Heart right ventricle (tissue), 16 donors: Measurements from ENCODE around the gene RAB11B. TPM values are rescaled to one million over a fixed set of nuclear protein-coding genes. Genes with fewer than 3 reads are reported as not detected.

ENCODE experiments used
- ATAC-seq, 8 donors: fragments of 200-7000 bp; cut with Tn5 transposase; one replicate each; pipeline ENCODE4 v1.9.1; 2020; ENCODE audit warnings: mild to moderate bottlenecking in 8 of 8, moderate library complexity in 8 of 8, moderate number of reproducible peaks in 1 of 8
- DNase-seq, 2 donors: peaks; one replicate each; pipeline ENCODE4 v3.0.0-alpha.2; 2020
- H3K27ac ChIP-seq, 10 donors: fragments of 200-600 bp; sonication (generic) in 2 of 10; one replicate each; pipeline versions ENCODE4 v1.5.0 to v1.8.0; 2020 to 2022; ENCODE audit warnings: mild to moderate bottlenecking in 3 of 10
- H3K27me3 ChIP-seq, 7 donors: fragments of 200-600 bp; one replicate each; pipeline ENCODE4 v1.8.0; 2021 to 2022; ENCODE audit warnings: mild to moderate bottlenecking in 2 of 7
- H3K36me3 ChIP-seq, 9 donors: fragments of 200-600 bp; sonication (generic) in 1 of 9; one replicate each; pipeline versions ENCODE4 v1.5.0 to v1.8.0; 2020 to 2022; ENCODE audit warnings: mild to moderate bottlenecking in 2 of 9
- H3K4me1 ChIP-seq, 9 donors: fragments of 200-600 bp; sonication (generic) in 1 of 9; one replicate each; pipeline versions ENCODE4 v1.5.0 to v1.8.0; 2020 to 2022; ENCODE audit warnings: mild to moderate bottlenecking in 4 of 9
- H3K4me3 ChIP-seq, 10 donors: fragments of 200-600 bp; sonication (generic) in 2 of 10; one replicate each; pipeline versions ENCODE4 v1.5.0 to v1.8.0; 2020 to 2022; ENCODE audit warnings: mild to moderate bottlenecking in 7 of 10, moderate library complexity in 2 of 10
- H3K9me3 ChIP-seq, 11 donors: fragments of 200-600 bp in 10 of 11; sonication (generic) in 2 of 11; one replicate each; pipeline versions ENCODE4 v1.5.0 to v1.8.0; 2013 to 2022; ENCODE audit warnings: mild to moderate bottlenecking in 2 of 11, control low read depth in 1 of 11, moderate library complexity in 1 of 11
- CTCF ChIP-seq, 9 donors: fragments of 200-600 bp; sonication (generic) in 2 of 9; IDR thresholded peaks; one replicate each; pipeline versions ENCODE4 v1.5.0 to v1.8.0; 2021 to 2022; ENCODE audit warnings: antibody characterized with exemption in 9 of 9, mild to moderate bottlenecking in 5 of 9, moderate library complexity in 1 of 9
- WGBS, 2 donors: extraction: QIAGEN DNeasy Blood & Tissue Kit; methylation state at CpG; one replicate each; pipeline ENCODE4 v1.1.7; 2013; ENCODE audit warnings: inconsistent platforms in 1 of 2; 5-methylcytosine and 5-hydroxymethylcytosine counted together
- intact Hi-C, 10 donors: fragments of 100-400 bp; cut with DNase I; formaldehyde crosslinking; loops; one replicate each; pipeline versions ENCODE4 v1.11.1 to v1.14.2; 2022
- polyA plus RNA-seq, 2 donors: library from polyadenylated mRNA; stranded (reverse); fragments of 200-250 nt; gene quantifications; one replicate each; pipeline ENCODE4 v1.2.3, GENCODE V29; 2013
- total RNA-seq, 10 donors: library from RNA; stranded (reverse); fragmentation: NEBNext Ultra II Directional in 3 of 10; extraction: Animal tissue kit (Norgen Biotek cat#: 25700) in 3 of 10; gene quantifications; one replicate each; pipeline versions ENCODE4 v1.2.1 to v1.2.4, GENCODE V29; 2021 to 2023
- donor health status: Arrhythmogenic right ventricular cardiomyopathy.
- donor health status: ischemic (EF 13 %, LVEDD 7.1; RV severe dilation, severe dysfunction).
- donor health status: healthy with polysubstance abuse.
- donor health status: DM: no; HTN: yes; CAD: no.
- donor health status: DM: no; HTN: no; CAD: no.
- donor health status: ischemic (EF 25% LVEDD 6.9; RV normal size, moderate dysfunction).
- donor health status: ischemic (EF 25% LVEDD 5.7; RV mildly dilated, moderate dysfunction).
- donor health status: healthy.
- donor health status: DM: yes; HTN: yes; CAD: no.
- donor health status: Ischemic cardiomyopathy.
- donor health status: ischemic (EF 35%, LVEDD 5.7; RV mildly dilated, moderate dysfunction).
- donor health status: nonischemic (EF 11% LVEDD 7.7; RV severe dilation, severe dysfunction).
- donor health status: DM: yes; HTN: yes; CAD: no.
- donor health status: PGD.
- donor health status: ischemic (EF 29% LVEDD 5.4; RV normal size, mild dysfunction).
- donor health status: nonischemic (EF 23%, LVEDD 6.1; RV moderate dilation, normal function).

RAB11B gene
- total and polyA plus RNA-seq, 12 donors: 111 to 178 (median 156) TPM

GRCh38 chr19:8390617-8390981, 439 bp downstream of the RAB11B start:
- ATAC-seq: peak; percentile 76 to 91 (median 87)
- peak overlapping the region; percentile 99 to 100 (median 100) for H3K27ac ChIP-seq
- no peaks in the 10 kb centered on the region for H3K27me3 ChIP-seq
- H3K4me1 ChIP-seq: peaks cover 29 to 61% (median 51%) of the 10 kb centered on the region in 9 donors
- H3K9me3 ChIP-seq: peaks cover 0 to 4% (median 0%) of the 10 kb centered on the region in 11 donors
- peak overlapping the region; percentile 66 to 100 (median 82) for H3K4me3 ChIP-seq
- DNase-seq: peak; percentile 96 to 98
- TF ChIP-seq CTCF (IDR thresholded peaks at IDR 0.05): no peak
- 0 to 1% methylated on average over 23 to 28 of the region's 28 CpGs for WGBS, 2 donors
- H3K36me3 ChIP-seq: peaks cover 0 to 5% (median 0%) of the 10 kb centered on the region in 9 donors
- intact Hi-C loops: loop anchor here in 4 of 10 donors (1.0 to 10.0 kb wide), 6 partner anchors 23 to 52 kb away; partner anchors contain the start of genes HNRNPM (in 1 of the 4) and KANK3 (in 1 of the 4)

GRCh38 chr19:8391198-8392016, 1.2 kb downstream of the RAB11B start:
- Histone ChIP-seq H3K27me3 (no peaks in the 10 kb centered on the region), H3K4me3 (peak overlapping the region in 9 of 10 donors; percentile 19 to 100 (median 82)), H3K9me3 (peaks cover 0 to 4% (median 0%) of the 10 kb centered on the region in 11 donors), H3K27ac (peak overlapping the region; percentile 56 to 100 (median 100)), H3K36me3 (peaks cover 0 to 5% (median 0%) of the 10 kb centered on the region in 9 donors), H3K4me1 (peaks cover 29 to 65% (median 59%) of the 10 kb centered on the region in 9 donors)
- ATAC-seq: no peak
- intact Hi-C loops: loop anchor here in 4 of 10 donors (2.0 to 10.0 kb wide), 5 partner anchors 25 to 51 kb away; partner anchors contain the start of genes HNRNPM (in 1 of the 4) and KANK3 (in 1 of the 4)
- no peak for DNase-seq
- 70 to 72% methylated on average over 23 of the region's 23 CpGs for WGBS, 2 donors
- no peak for TF ChIP-seq CTCF (IDR thresholded peaks at IDR 0.05)

- ATAC-seq: peak in 5 of 8 donors; percentile 13 to 34 (median 25)
- H3K36me3 ChIP-seq: peaks cover 0 to 4% (median 0%) of the 10 kb centered on the region in 9 donors
- H3K27me3 ChIP-seq: no peaks in the 10 kb centered on the region
- no peaks in the 10 kb centered on the region for H3K9me3 ChIP-seq
- H3K4me3 ChIP-seq: peak overlapping the region in 6 of 10 donors; percentile 8 to 99 (median 82)
- 32 to 34% methylated on average over 11 of the region's 11 CpGs for whole genome bisulfite sequencing, 2 donors
- peak; percentile 50 to 70 for DNase-seq
- TF ChIP-seq CTCF (IDR thresholded peaks at IDR 0.05): no peak
- H3K27ac ChIP-seq: peak overlapping the region; percentile 56 to 100 (median 100)
- intact Hi-C loops: loop anchor here in 3 of 10 donors (2.0 to 10.0 kb wide), 4 partner anchors 25 to 50 kb away; partner anchors contain the start of genes HNRNPM (in 1 of the 3) and KANK3 (in 1 of the 3)
- peaks cover 31 to 72% (median 64%) of the 10 kb centered on the region in 9 donors for H3K4me1 ChIP-seq
These were observed 1.9 kb downstream of the RAB11B start for GRCh38 chr19:8392017-8392591.
